IPS-18a (cell line): ENCODE measurements around the gene ANO2.

ENCODE experiments used
- H3K27ac ChIP-seq: one replicate; pipeline ENCODE4 v1.5.1; 2013; ENCODE audit warnings: low read length
- H3K27me3 ChIP-seq: one replicate; pipeline ENCODE4 v1.6.1; 2013; ENCODE audit warnings: mild to moderate bottlenecking, low read length; ENCODE audit not compliant: control insufficient read depth, insufficient read depth
- H3K36me3 ChIP-seq: one replicate; pipeline ENCODE4 v1.6.1; 2013; ENCODE audit warnings: low read depth, low read length; ENCODE audit not compliant: control insufficient read depth
- H3K4me1 ChIP-seq: one replicate; pipeline ENCODE4 v1.6.1; 2013; ENCODE audit warnings: low read depth, low read length; ENCODE audit not compliant: control insufficient read depth
- H3K4me3 ChIP-seq: one replicate; pipeline ENCODE4 v1.5.1; 2013; ENCODE audit warnings: low read length
- H3K9ac ChIP-seq: one replicate; pipeline ENCODE4 v1.6.1; 2013; ENCODE audit warnings: mild to moderate bottlenecking, low read length, moderate library complexity
- H3K9me3 ChIP-seq: one replicate; pipeline ENCODE4 v1.6.1; 2013; ENCODE audit warnings: low read depth, low read length; ENCODE audit not compliant: control insufficient read depth

The ANO2 gene

DNA sequence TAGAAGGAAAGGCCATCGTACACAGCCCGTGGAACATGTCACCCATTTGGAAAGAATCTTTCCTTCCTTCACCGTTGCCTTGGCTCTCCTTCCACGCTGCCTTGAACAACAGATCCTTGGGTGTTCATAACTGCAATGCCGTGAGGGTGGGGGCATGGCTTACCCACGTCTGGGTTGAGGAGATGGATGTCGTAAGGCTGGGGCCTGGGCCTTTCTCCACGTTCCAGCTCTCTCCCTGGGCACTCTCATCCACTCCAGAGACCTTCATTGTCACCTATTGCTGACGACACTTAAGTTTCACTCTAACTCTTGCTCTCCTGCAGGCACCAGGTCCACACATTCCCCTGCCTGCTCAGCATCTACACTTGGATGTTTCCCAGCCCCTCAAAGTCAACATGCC lies 19.4 kb downstream of the ANO2 start:
- Histone ChIP-seq H3K27me3 (no peaks in the 10 kb centered on the region), H3K4me1 (peaks cover 3% of the 10 kb centered on the region), H3K4me3 (no peak overlapping the region), H3K27ac (no peak overlapping the region), H3K9ac (no peak overlapping the region), H3K9me3 (no peaks in the 10 kb centered on the region), H3K36me3 (no peaks in the 10 kb centered on the region)

DNA sequence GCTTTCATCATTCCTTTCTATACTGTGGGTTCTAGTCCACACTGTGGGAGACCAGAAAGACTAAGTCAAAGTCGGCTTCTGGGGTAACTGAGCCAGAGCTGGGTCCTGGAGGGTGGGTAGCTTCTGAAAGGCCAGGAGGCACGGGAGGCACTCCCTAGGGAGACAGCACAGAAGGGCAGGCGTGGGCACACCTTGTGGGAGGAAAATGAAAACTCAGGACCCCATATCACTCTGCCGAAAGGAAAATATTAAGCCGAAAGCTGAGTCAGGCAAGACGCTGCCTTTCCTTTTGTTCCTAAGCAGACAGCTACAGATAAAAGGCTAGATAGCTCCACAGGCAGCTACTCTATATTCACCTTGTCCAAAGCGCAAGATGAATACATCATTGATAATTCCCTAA lies 20.7 kb downstream of the ANO2 start:
- Histone ChIP-seq H3K9ac (no peak overlapping the region), H3K27me3 (no peaks in the 10 kb centered on the region), H3K4me1 (peaks cover 3% of the 10 kb centered on the region), H3K4me3 (no peak overlapping the region), H3K27ac (no peak overlapping the region), H3K36me3 (no peaks in the 10 kb centered on the region), H3K9me3 (no peaks in the 10 kb centered on the region)

DNA sequence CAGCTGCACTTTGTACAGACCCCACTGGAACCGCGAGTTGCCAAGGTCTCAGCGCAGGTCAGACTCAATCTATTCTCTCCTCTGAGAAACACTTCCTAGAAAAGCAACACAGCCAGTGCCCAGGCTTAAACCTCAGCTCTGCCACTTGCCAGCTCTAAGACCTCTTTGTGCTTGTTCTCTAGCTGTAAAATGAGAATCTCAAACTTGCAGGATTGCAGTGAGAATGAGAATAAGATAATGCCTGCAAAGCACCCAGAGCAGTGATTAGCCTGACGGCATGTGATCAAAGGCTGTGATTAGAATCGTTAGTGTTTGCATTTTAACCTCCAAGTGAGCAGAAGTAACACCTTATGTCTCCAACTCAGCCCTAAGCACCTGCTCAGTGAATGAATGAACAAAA lies 21.3 kb downstream of the ANO2 start:
- Histone ChIP-seq H3K27ac (no peak overlapping the region), H3K4me3 (no peak overlapping the region), H3K4me1 (peaks cover 3% of the 10 kb centered on the region), H3K9me3 (no peaks in the 10 kb centered on the region), H3K9ac (no peak overlapping the region), H3K27me3 (no peaks in the 10 kb centered on the region), H3K36me3 (no peaks in the 10 kb centered on the region)

DNA sequence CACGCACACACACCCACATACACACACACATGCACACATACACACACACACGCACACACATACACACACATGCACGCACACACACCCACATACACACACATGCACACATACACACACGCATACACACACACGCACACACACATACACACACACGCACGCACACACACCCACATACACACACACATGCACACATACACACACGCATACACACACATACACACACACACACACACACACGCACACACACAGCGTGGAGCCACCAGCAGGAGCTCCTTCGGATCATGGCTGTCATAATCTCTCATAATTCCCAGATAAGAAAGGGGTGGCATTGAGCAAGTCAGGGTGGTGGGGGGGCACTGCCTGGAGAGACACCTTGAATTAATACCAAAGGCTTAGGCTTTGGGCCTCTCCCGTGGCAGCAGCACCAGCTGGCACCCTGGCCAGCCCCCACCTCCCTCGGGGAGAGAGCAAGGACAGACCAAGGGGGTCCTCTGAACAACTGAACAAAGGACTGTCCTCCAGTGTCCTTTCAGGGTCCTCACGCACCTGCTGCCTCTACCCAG lies 21.9 kb downstream of the ANO2 start:
- H3K9ac ChIP-seq: no peak overlapping the region
- H3K27me3 ChIP-seq: no peaks in the 10 kb centered on the region
- no peaks in the 10 kb centered on the region for H3K9me3 ChIP-seq
- H3K4me3 ChIP-seq: no peak overlapping the region
- peaks cover 3% of the 10 kb centered on the region for H3K4me1 ChIP-seq
- no peak overlapping the region for H3K27ac ChIP-seq
- no peaks in the 10 kb centered on the region for H3K36me3 ChIP-seq

DNA sequence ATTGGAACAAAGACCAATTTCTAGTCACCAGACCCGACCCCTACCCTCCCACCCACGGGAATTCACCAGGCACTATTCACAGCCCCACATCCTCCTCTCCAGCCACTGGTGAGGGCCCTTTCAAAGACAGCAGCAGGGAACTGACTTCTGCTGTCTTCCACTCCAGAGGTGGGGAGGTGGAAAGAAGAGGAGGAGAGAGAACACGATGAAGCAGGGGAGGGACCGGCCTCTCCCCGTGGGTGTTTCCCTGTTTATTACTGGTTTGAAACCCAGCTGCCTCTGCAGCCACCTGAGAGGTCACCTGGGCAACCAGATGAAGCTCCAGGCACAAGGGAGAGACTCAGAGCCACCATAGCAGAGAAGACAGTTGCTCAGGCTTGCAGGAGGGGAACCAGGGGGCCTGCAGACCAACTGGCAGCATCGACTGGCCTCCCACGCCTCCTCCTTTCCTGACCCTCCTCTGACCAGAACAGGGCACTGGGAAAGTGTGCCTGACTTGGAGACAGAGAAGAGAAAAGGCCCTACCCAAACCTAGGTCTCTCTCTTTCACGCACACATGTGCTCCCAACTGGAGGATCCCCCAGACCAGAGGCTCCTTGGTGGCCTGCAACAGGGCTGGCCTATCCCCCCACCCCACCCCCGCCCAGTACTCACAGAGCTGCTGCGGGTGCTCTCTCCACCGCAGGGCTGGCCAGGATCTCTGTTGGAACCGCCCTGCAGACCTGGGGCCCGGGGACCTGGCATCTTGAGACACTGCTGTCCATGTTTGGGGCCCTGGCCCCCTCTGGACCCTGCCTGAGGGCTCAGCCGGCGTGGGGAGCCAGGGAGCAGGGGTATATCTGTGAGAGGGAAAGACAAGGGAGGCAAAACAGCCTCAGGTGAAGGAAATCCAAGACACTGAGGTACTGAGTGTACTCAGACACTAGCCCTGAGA lies 22.8 kb downstream of the ANO2 start:
- Histone ChIP-seq H3K9ac (no peak overlapping the region), H3K4me3 (no peak overlapping the region), H3K36me3 (no peaks in the 10 kb centered on the region), H3K27ac (no peak overlapping the region), H3K27me3 (no peaks in the 10 kb centered on the region), H3K4me1 (peaks cover 3% of the 10 kb centered on the region), H3K9me3 (no peaks in the 10 kb centered on the region)

DNA sequence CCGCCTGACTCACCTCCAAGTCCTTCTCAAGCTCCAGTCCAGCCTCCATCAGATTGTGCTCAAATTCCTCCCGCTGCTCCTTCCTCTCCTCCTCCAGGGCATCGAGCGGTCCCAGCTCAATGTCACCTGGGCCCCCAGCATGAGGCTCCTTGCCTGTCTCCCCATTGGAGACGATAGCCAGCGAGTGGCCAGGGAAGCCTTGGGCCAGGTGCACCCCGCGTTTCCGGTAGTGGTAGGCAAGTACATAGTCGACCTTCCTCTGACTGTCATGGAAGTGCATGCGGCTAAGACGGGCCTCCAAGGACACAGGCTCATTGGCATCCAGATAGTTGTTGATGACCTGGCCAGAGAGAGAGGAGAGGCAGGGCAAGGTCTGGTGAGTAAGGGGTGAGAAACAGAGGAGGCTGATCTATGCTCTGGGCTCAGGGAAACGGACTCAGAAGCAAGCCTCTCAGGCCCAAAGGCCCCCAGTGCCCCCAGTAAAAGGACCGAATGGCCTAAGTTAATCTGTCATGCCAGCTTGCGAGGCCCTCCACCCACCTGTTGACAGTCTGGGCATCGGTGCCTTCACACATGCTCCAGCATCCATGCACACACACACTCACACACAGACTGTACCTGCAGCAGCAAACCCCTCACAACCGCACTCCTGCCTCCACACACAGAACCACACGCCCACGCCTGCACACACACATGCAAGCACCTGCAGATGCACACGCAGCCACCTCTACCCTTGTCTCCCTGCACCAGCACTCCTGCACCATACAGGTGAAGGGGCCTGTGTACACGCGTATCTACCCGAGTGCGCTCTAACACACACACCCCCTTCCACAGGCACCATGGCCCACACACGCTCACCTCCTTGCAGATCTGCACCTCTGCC lies 23.8 kb downstream of the ANO2 start:
- H3K36me3 ChIP-seq: no peaks in the 10 kb centered on the region
- no peaks in the 10 kb centered on the region for H3K9me3 ChIP-seq
- H3K27ac ChIP-seq: no peak overlapping the region
- no peak overlapping the region for H3K4me3 ChIP-seq
- no peaks in the 10 kb centered on the region for H3K27me3 ChIP-seq
- peaks cover 3% of the 10 kb centered on the region for H3K4me1 ChIP-seq
- no peak overlapping the region for H3K9ac ChIP-seq

DNA sequence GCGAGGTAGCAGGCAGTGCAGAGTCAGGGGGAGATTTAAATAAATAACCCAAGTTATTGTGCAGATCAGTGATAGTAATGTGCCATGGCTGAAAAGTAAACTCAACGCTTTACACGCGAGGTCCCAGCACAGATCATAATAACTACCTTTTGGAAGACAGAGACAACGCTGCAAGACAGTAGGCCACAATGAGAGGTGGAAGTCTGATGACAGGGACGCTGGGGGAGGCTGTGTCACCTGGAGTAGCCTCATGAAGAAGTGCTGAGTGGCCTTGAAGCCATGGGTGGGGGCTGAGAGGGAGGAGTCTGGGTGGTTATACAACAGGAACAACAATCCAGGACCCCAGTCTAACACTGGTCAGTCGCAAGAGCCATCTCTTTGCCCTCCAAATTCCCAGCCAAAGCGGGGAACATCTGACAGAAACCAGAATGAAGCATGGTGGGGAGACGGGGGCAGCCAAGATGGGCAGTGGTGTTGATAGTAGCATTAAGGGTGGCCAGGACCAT lies 28.2 kb downstream of the ANO2 start:
- no peaks in the 10 kb centered on the region for H3K27me3 ChIP-seq
- no peaks in the 10 kb centered on the region for H3K36me3 ChIP-seq
- H3K4me1 ChIP-seq: no peaks in the 10 kb centered on the region
- H3K9me3 ChIP-seq: no peaks in the 10 kb centered on the region
- H3K9ac ChIP-seq: no peak overlapping the region
- no peak overlapping the region for H3K27ac ChIP-seq
- no peak overlapping the region for H3K4me3 ChIP-seq

DNA sequence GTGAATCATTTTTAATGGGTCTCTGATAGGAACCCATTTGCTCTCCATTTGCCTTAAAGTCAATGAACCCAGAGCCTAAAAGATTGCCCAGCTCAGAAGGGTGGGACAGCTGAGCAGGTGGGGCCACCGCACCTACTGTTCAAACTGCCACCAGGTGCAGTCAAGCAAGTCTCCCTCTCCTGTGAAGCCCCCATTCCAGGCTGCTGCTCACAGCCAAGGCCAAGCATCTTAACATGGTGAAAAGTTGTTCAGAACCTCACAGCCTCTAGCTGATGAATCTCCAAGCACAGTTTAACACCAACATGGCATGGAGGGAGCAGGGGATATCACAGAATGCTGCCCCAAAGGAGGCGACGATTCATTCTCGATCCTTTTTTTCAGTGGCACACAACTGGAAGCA lies 29.5 kb downstream of the ANO2 start:
- Histone ChIP-seq H3K4me3 (no peak overlapping the region), H3K4me1 (no peaks in the 10 kb centered on the region)

DNA sequence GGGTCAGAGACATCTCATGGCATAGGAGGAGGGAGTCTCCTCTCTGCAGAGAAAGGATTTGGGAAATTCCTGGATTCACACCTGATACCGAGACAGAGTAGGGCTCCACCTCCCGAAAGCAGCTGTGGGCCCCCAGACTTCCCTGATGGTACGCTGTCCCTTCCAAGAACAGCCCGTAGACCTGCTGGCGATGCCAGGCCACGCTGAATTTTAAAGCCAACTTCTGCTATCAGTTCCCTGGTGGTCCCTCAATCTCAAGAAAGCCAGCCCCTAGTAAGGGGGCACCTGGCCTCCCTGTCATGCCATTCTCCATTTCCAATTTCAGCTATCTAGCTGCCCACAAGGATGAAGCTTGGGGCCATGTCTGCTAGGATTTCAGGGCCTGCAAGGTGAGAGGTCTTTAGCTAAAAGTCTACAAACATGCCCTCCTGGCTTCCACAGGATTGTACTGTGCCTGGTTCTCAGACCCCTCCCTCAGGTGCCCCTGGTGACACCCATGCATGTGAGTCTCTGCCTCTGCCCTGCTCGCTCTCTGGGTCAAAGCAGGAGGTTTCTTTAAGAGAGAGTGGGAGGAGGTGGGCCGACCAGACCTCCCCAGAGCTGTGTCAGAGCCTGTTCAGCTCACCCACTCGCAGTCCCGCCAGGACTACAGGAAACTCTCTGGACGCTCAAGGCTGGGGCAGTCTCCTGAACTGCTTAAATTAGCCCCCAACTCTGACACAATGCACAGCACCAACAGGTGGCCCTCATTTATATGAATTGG lies 30.5 kb downstream of the ANO2 start:
- Histone ChIP-seq H3K36me3 (no peaks in the 10 kb centered on the region), H3K27me3 (no peaks in the 10 kb centered on the region), H3K9ac (no peak overlapping the region), H3K27ac (no peak overlapping the region), H3K9me3 (no peaks in the 10 kb centered on the region), H3K4me1 (no peaks in the 10 kb centered on the region), H3K4me3 (no peak overlapping the region)

More for the DNA sequence above, 29.5 kb downstream of the ANO2 start:
- Histone ChIP-seq H3K27me3 (no peaks in the 10 kb centered on the region), H3K36me3 (no peaks in the 10 kb centered on the region), H3K27ac (no peak overlapping the region), H3K9me3 (no peaks in the 10 kb centered on the region), H3K9ac (no peak overlapping the region)

DNA sequence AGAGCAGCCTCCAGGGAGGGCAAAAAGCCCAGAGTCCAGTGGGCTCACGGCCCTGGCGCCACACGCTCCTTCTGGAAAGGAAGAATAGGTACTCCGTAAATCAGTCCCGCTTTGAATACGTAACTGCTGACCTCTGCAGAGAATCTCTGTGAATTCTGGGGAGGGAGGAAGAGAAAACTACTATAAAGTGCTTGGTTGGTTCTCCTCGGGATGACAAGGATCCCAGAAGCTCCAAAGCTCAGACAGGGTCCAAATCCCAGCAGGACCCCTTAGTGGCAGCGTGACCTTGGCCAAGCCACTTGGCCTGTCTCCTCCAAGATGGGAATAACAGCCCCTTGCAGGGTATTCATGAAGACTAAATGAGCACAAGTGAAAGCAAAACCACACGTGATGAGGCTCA lies 31.7 kb downstream of the ANO2 start:
- no peaks in the 10 kb centered on the region for H3K36me3 ChIP-seq
- H3K27ac ChIP-seq: no peak overlapping the region
- no peaks in the 10 kb centered on the region for H3K27me3 ChIP-seq
- H3K4me3 ChIP-seq: no peak overlapping the region
- no peaks in the 10 kb centered on the region for H3K9me3 ChIP-seq
- H3K4me1 ChIP-seq: no peaks in the 10 kb centered on the region
- no peak overlapping the region for H3K9ac ChIP-seq
